ENCODE results near the gene TMED6.

Gene TMED6

GRCh38 chr16:69351309-69352027 lies at the start of gene TMED6:
Gene TMED6 (minus strand): TSS chr16:69351786. CDS start chr16:69351753, 33 bp downstream.
- no peak for DNase-seq (ENCODE audit: low spot score)

GRCh38 chr16:69399361-69399760 lies 47.8 kb upstream of the TMED6 start:
- DNase-seq (ENCODE audit: low spot score), result no peak

GRCh38 chr16:69397821-69398521 lies 46.4 kb upstream of the TMED6 start:
- DNase-seq (ENCODE audit: low spot score), result peak; percentile 86

DNA sequence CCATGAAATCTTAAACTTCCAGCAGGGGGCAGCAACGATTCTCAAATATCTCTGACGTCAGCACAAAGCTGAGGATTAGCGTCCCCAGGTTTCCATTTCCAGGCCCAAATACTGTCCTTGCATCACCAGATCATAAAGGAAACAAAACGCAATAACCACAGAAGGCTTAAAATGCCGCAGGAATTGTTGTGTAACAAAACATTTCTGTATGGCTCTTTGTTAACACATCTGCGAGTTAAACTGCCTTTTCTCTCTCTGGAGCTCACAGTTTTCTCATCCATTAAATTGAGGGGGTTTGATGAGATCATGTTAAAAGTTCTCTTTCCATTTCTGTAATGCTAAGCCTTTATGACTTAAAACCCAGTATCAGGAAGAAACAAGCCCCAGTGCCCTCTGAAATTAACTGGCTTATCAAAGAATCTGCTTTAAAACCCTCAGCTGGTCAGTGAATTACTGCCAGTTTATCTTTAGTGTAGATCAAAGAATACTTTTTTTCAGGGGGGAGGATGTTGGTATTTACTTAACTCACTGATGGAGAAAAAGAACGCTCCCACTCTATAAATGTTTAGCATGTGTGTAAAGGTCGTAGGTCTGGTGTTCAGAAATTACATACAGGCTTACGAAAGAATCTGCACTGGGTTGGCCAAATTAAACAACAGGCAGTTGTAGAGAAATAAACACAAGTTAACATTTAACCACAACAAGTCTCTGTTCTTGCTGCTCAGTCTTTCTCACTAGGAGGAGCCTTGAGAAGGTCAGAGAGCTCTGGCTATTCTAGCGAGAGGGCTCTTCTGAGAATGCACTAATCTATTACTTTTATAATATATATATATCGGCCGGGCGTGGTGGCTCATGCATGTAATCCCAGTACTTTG lies 44.8 kb upstream of the TMED6 start:
- DNase-seq (ENCODE audit: low spot score), result peak; percentile 77

DNA sequence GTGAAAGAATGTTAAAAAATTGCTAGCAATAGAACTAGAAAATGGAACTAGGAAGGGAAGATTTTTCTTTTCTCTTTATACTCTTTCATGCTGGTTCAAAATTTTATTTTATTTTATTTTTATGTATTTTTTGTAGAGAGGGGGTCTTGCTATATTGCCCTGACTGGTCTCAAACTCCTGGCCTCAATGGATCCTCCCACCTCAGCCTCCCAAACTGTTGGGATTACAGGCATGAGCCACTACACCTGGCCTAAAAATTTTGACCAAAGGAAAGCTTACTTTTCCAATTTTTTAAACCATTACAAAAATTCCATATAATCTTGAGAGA lies 44.2 kb upstream of the TMED6 start:
- no peak for DNase-seq (ENCODE audit: low spot score)

DNA sequence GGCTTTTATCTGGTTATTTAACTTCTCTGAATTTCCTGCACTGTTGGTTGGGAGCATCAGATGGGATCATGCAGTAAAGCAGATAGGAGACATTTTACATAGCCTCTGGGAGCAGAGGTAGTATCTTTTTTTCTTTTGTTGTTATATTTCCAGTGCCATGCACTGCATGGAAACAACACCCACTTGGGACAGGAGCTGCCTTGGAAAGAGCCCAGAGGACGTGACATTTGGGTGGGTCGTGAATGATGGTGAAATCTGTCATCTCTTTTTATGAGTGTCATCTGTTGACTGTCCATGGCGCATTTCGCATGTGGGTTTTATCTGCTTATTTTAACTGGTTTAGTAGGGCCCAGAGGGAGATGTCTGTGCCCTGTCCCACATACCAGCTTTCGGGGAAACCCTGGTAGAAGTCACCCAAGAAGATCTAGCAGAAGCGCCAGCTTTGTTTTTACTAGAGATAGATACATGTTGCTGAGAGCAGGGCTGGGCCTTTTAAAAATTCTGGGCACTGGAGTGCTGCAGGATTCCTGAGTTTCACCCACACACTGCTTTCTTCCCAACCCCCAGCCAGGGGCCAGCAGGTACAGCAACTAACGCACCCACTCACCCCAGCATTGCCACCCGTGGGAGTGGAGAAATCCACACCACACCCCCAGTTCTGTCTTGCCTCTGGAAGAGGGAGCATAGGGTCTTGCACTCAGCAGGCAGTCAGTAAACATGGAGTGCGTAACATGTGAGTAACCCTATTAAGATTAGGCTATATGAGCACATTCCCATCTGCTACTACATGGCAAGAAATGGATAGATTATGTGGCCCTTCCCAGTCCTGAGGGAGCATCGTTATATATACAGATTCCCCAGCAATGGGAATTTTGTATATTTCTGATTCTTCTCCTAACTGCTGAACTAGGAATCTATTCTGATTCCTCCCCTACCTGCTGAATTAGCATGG lies 42.6 kb upstream of the TMED6 start:
- DNase-seq (ENCODE audit: low spot score), result no peak

GRCh38 chr16:69386596-69386995 lies 35.0 kb upstream of the TMED6 start:
- no peak for DNase-seq (ENCODE audit: low spot score)

- no peak for DNase-seq (ENCODE audit: low spot score)
Measured at GRCh38 chr16:69384974-69385373, 33.4 kb upstream of the TMED6 start.

DNA sequence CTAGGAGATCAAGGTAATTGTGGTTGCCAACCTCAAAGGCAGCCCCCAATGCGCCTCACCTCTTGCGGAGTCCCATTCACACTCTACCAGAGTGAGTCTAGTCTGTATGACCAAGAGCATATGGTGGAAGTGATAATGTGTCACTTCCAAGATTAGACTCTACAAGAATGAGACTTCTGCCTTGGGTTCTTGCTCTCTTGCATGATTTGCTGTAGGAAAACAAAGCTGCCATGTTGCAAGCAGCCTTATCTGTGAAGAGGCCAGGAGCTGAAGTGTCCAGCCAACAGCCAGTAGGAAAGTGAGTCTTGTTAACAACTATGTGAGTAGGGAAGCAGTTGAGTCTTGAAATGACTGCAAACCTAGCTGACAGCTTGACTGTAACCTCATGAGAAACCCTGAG lies 30.8 kb upstream of the TMED6 start:
- DNase-seq (ENCODE audit: low spot score), result no peak

DNA sequence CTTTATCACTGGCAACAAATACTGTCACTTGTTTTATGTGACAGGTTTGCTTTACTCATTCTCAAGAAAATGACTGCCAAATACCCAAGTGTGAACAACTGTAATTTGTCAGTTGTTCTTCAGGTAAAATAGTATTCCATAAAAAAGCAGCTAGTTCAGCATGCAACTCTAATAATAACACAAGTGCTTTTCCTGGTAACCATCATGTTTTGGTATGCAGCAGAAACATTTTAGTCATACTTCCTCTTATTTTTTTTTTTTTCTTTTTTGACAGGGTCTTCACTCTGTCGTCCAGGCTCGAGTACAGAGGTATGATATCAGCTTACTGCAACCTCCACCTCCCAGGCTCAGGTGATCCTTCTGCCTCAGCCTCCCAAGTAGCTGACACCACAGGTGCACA lies 29.6 kb upstream of the TMED6 start:
- no peak for DNase-seq (ENCODE audit: low spot score)

- DNase-seq (ENCODE audit: low spot score), result no peak
Measured at GRCh38 chr16:69378760-69379159, 27.2 kb upstream of the TMED6 start.

DNA sequence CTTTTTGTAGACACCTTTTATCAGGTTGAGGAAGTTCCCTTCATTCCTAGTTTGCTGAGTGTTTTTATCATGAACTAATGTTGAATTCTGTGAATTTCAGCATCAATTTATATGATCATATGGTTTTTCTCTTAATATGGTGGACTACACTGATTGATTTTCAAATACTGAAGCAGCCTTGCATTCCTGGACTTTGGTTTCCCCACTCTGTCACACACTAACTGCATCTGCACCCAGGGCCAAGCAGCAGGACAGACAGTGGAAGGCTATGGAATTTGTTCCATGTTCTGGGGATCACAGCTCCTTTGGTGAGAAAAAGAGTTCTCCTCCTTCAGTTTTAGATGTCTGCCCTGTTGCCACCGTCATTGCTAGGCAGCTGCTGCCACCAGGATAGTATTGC lies 26.4 kb upstream of the TMED6 start:
- no peak for DNase-seq (ENCODE audit: low spot score)

GRCh38 chr16:69376393-69377059 lies 24.9 kb upstream of the TMED6 start:
- DNase-seq (ENCODE audit: low spot score), result no peak

DNA sequence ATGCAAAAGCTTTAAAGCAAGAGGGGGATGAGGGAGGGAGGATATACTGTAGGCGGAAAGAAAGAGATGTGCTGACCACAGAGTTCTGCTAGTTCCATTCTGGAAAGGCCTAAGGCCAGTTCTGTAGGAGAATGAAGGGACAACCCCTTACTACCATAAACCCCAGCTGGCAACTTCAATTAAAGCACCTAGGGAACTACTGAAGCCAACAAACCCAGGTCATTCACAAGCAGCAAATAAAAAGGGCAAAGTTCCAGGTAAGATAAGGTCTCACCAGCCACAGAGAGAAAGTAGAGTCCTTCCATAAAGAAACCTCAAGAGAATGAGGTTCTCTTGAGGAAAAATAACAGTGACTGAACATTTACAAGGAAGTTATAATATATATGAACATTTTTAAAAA lies 21.4 kb upstream of the TMED6 start:
- no peak for DNase-seq (ENCODE audit: low spot score)

DNA sequence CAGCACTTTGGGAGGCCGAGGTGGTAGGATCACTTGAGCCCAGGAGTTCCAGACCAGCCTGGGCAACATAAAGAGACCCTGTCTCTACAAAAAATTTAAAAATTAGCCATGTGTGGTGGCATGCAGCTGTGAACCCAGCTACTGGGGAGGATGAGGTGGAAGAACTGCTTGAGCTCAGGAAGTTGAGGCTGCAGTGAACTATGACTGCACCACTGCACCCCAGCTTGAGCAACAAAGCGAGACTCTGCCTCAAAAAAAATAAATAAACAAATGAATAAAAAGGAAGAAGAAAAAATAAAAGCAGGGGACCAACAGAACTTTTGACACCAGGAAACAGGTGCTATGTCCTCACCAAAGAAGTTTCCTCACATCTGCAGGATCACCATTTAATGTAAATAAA lies 20.0 kb upstream of the TMED6 start:
- no peak for DNase-seq (ENCODE audit: low spot score)

DNA sequence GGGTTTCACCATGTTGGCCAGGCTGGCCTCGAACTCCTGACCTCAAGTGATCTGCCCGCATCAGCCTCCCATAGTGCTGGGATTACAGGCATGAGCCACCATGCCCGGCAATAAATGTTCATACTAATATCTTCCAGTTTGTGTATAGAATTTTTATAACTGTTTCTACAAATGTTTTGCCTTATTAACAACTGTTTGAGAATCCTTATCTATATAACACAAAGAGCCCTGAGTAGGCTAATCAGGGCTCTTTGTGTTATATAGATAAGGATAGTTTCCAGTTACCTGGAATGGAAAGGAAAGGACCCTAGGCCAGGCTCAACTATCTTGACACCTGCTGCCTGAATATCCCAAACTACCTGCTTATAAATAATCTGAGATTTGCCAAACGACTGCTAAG lies 17.3 kb upstream of the TMED6 start:
- DNase-seq (ENCODE audit: low spot score), result no peak

GRCh38 chr16:69367980-69368379 lies 16.4 kb upstream of the TMED6 start:
- no peak for DNase-seq (ENCODE audit: low spot score)

DNA sequence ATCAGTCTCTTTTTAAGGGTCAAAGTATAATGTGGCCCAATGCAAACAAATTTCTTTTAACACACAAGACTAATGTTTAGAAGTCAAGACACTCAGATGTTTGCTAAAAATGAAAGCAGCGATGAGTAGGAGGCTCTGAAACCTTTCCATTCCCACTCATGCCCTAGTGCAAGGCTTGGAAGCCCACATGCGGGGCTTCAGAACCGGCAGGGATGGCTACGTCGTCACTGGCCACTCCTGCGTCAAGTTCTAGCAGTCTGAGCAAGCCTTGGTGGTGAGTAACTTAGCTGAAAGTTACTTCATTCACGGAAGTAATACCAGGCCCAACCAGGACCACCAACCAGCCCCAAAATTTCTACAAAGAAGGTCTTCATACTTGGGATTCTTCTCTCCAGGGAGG lies 14.8 kb upstream of the TMED6 start:
- no peak for DNase-seq (ENCODE audit: low spot score)

DNA sequence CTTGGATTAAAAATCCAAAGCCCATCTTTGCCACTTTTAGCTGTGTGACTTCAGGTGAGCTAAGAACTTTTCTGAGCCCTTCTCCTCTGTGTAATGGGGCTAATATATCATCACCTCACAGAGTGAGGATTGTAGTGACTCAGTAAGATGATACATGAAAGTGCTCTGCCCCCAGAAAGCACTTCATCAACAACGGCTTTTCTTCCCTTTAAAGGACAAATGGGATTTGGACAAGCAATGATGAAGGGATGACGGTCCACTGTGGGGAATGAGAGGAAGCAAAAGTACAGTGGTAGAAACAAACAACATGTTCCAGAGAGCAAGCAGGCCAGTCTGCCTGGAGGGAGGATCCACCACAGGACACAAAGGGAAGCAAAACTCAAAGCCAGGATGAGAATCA lies 14.3 kb upstream of the TMED6 start:
- DNase-seq (ENCODE audit: low spot score), result no peak

DNA sequence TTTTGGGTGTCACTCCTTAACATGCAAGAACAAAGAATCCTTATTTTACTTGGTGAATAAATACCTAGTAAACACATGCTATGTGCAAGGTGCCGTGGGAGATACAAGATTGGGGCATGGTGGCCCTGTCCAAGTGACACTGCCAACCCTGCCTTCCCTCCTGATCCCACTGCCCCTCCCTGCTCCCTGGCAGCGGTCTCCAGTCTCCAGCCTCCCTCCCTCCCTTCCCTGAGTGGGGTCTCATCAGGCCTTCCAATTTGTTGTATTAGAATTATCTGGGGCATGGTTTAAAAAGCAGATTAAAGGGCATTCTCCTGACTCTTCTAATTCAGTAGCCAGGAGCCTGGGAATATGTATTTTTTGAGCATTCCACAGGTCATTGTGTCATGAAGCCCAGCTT lies 12.5 kb upstream of the TMED6 start:
- DNase-seq (ENCODE audit: low spot score), result no peak

GRCh38 chr16:69363281-69363717 lies 11.7 kb upstream of the TMED6 start:
- no peak for DNase-seq (ENCODE audit: low spot score)
